Neural progenitor cell (in vitro differentiated cells): ENCODE data around the gene PRODH.
"Not testable (repeated sequence)": the region's sequence is repeated elsewhere in the genome, so short reads cannot be mapped to it uniquely, and the experiment has no call there.

Source experiments
- EZH2 ChIP-seq: fragments of 200-600 bp; sonication (generic); IDR thresholded peaks from 2 replicates; pipeline ENCODE4 v1.6.1; 2017; ENCODE audit warnings: antibody characterized with exemption, mild to moderate bottlenecking, moderate library complexity
- EZH2phosphoT487 ChIP-seq: fragments of 200-600 bp; sonication (generic); IDR thresholded peaks from 2 replicates; pipeline ENCODE4 v1.6.1; 2017; ENCODE audit warnings: antibody characterized with exemption
- TF ChIP-seq, protein P1 (sequence below): fragments of 200-600 bp; sonication (generic); IDR thresholded peaks from 2 replicates; pipeline ENCODE4 v1.5.1; 2017; ENCODE audit warnings: antibody characterized with exemption, mild to moderate bottlenecking

- TF ChIP-seq, protein P1, sequence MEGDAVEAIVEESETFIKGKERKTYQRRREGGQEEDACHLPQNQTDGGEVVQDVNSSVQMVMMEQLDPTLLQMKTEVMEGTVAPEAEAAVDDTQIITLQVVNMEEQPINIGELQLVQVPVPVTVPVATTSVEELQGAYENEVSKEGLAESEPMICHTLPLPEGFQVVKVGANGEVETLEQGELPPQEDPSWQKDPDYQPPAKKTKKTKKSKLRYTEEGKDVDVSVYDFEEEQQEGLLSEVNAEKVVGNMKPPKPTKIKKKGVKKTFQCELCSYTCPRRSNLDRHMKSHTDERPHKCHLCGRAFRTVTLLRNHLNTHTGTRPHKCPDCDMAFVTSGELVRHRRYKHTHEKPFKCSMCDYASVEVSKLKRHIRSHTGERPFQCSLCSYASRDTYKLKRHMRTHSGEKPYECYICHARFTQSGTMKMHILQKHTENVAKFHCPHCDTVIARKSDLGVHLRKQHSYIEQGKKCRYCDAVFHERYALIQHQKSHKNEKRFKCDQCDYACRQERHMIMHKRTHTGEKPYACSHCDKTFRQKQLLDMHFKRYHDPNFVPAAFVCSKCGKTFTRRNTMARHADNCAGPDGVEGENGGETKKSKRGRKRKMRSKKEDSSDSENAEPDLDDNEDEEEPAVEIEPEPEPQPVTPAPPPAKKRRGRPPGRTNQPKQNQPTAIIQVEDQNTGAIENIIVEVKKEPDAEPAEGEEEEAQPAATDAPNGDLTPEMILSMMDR: not testable (repeated sequence)
- not testable (repeated sequence) for TF ChIP-seq EZH2, EZH2phosphoT487
Observed at GRCh38 chr22:18896037-18896657, 39.9 kb downstream of the PRODH start.
